Measurements from ENCODE around the gene GCG.
A peak's percentile ranks its signal among the peaks of the same experiment; 100 is the strongest.

The GCG gene

GRCh38 chr2:162115076-162115475 lies 37.0 kb downstream of the GCG start:
- no peak overlapping the region for H3K27ac ChIP-seq
- TF ChIP-seq CTCF (IDR thresholded peaks at IDR 0.05): no peak
- no peak for TF ChIP-seq ZFX (IDR thresholded peaks at IDR 0.05; ENCODE audit: borderline replicate concordance)

GRCh38 chr2:162114271-162114670 lies 37.8 kb downstream of the GCG start:
- TF ChIP-seq CTCF (IDR thresholded peaks at IDR 0.05): no peak
- no peak for TF ChIP-seq ZFX (IDR thresholded peaks at IDR 0.05; ENCODE audit: borderline replicate concordance)
- H3K27ac ChIP-seq: no peak overlapping the region

- TF ChIP-seq CTCF (IDR thresholded peaks at IDR 0.05): no peak
- no peak for TF ChIP-seq ZFX (IDR thresholded peaks at IDR 0.05; ENCODE audit: borderline replicate concordance)
Observed at GRCh38 chr2:162113776-162114168, 38.3 kb downstream of the GCG start.

GRCh38 chr2:162113088-162113775 lies 38.8 kb downstream of the GCG start:
- TF ChIP-seq ZFX (IDR thresholded peaks at IDR 0.05; ENCODE audit: borderline replicate concordance) (no peak), CTCF (IDR thresholded peaks at IDR 0.05) (no peak)
- H3K27ac ChIP-seq: no peak overlapping the region

More at GRCh38 chr2:162113776-162114168, 38.3 kb downstream of the GCG start:
- no peak overlapping the region for H3K27ac ChIP-seq

GRCh38 chr2:162111958-162112850 lies 39.8 kb downstream of the GCG start:
- no peak overlapping the region for H3K27ac ChIP-seq

GRCh38 chr2:162107361-162107901 lies 44.6 kb downstream of the GCG start:
- peak overlapping the region; percentile 61 for H3K27ac ChIP-seq
- TF ChIP-seq ZFX (IDR thresholded peaks at IDR 0.05; ENCODE audit: borderline replicate concordance) (no peak), CTCF (IDR thresholded peaks at IDR 0.05) (no peak)

More at GRCh38 chr2:162111958-162112850, 39.8 kb downstream of the GCG start:
- TF ChIP-seq ZFX (IDR thresholded peaks at IDR 0.05; ENCODE audit: borderline replicate concordance) (no peak), CTCF (IDR thresholded peaks at IDR 0.05) (no peak)
